Esophagus muscularis mucosa (tissue), 4 donors: ENCODE data around the gene CD101.

Experiments used
- EP300 ChIP-seq: sonication (generic); formaldehyde crosslinking; IDR thresholded peaks from one replicate; pipeline ENCODE4 v1.6.1; 2017; ENCODE audit warnings: antibody characterized with exemption
- POLR2A ChIP-seq: fragments of 450-650 bp; IDR thresholded peaks from one replicate; pipeline ENCODE4 v1.6.1; 2017; ENCODE audit warnings: antibody characterized with exemption, moderate library complexity, mild to moderate bottlenecking, low read depth
- POLR2AphosphoS5 ChIP-seq, 2 donors: sonication (generic); formaldehyde crosslinking; IDR thresholded peaks; one replicate each; pipeline ENCODE4 v1.6.1; 2017; ENCODE audit warnings: antibody characterized with exemption in 2 of 2
- TF ChIP-seq, protein P1 (sequence below), 3 experiments: fragments of 200-600 bp in 2 of 3; fragments of 450-650 bp in 1 of 3; sonication (generic) in 2 of 3; IDR thresholded peaks; one replicate each; pipeline ENCODE4 v1.5.1; 2017 to 2019; ENCODE audit warnings: antibody characterized with exemption in 3 of 3, mild to moderate bottlenecking in 2 of 3, moderate library complexity in 1 of 3

DNA sequence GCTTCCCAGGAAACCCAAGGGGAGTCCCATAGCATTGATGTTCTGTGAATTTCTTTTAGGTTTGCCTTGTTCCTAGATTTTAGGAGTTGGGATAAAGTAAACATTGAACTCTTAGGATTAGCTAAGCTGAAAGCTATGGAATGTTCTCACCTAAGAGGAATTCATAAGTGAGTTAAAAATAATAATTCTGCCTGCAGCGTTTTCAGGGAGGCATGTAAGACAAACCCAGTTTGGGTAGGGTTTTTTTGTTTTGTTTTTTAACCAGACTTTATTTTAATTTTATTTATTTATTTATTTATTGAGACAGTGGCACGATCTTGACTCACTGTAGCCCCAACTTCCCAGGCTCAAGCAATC, 28.9 kb upstream of the CD101 start:
- TF ChIP-seq, protein P1, sequence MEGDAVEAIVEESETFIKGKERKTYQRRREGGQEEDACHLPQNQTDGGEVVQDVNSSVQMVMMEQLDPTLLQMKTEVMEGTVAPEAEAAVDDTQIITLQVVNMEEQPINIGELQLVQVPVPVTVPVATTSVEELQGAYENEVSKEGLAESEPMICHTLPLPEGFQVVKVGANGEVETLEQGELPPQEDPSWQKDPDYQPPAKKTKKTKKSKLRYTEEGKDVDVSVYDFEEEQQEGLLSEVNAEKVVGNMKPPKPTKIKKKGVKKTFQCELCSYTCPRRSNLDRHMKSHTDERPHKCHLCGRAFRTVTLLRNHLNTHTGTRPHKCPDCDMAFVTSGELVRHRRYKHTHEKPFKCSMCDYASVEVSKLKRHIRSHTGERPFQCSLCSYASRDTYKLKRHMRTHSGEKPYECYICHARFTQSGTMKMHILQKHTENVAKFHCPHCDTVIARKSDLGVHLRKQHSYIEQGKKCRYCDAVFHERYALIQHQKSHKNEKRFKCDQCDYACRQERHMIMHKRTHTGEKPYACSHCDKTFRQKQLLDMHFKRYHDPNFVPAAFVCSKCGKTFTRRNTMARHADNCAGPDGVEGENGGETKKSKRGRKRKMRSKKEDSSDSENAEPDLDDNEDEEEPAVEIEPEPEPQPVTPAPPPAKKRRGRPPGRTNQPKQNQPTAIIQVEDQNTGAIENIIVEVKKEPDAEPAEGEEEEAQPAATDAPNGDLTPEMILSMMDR (IDR thresholded peaks at IDR 0.05) = no peak
- TF ChIP-seq EP300 = no peak
- no peak for TF ChIP-seq POLR2A
- no peak for TF ChIP-seq POLR2AphosphoS5 (IDR thresholded peaks at IDR 0.05)
